Right lung (tissue), 5 donors: ENCODE results near the gene PCGF3. TPM values are rescaled to one million over a fixed set of nuclear protein-coding genes. Genes with fewer than 3 reads are reported as not detected.
"Not testable (repeated sequence)": the region's sequence is repeated elsewhere in the genome, so short reads cannot be mapped to it uniquely, and the experiment has no call there.

Source experiments
- DNase-seq, 2 donors: peaks; one replicate each; pipeline ENCODE4 v3.0.0-alpha.2; 2013
- polyA plus RNA-seq, 5 donors: library from polyadenylated mRNA; unstranded; fragments of 120-200 nt; gene quantifications; one replicate each; pipeline versions ENCODE4 v1.2.1 to v1.2.3, GENCODE V29; 2013; ENCODE audit warnings: inconsistent platforms in 1 of 5, low replicate concordance in 1 of 5; ENCODE audit not compliant: insufficient read length in 5 of 5, insufficient read depth in 1 of 5

The PCGF3 gene
- polyA plus RNA-seq, 5 donors: 73.6 to 109 (median 91.4) TPM

DNA sequence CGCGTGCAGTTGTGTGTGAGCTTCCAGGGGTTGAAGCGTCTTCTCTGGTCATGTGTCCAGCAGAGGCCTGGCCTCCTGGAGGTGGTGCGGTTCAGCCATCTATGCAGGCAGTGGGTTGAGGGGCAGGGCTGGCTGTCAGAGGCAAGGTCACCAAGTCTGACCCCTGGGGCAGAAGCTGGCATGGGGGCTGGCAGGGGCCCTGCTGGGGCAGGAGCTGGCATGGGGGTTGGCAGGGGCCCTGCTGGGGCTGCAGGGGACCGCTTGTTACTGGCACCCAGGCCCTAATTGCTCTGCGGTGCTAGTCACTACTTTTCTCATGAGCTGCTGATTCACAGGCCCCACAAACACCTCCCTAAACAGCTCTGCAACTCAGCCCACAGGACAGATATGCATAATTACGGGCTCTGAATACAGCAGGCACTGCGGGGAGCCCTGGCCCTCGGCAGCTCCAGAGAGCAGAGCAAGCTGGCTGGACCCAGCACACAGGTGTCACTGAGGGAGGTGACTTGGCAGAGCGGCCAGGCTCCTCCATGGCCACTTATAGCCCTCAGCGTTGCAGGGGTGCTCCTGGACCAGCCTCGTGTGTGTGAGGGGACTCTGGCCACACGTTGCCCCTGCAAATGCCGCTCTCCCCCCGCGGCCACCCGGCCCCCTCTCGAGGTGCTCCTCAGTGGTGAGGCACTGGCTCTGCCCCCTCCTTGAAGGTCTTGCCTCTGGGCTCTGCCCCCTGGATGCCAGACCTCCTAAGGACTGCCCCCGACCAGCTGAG is 87.6 kb downstream of the PCGF3 start:
- no peak for DNase-seq

DNA sequence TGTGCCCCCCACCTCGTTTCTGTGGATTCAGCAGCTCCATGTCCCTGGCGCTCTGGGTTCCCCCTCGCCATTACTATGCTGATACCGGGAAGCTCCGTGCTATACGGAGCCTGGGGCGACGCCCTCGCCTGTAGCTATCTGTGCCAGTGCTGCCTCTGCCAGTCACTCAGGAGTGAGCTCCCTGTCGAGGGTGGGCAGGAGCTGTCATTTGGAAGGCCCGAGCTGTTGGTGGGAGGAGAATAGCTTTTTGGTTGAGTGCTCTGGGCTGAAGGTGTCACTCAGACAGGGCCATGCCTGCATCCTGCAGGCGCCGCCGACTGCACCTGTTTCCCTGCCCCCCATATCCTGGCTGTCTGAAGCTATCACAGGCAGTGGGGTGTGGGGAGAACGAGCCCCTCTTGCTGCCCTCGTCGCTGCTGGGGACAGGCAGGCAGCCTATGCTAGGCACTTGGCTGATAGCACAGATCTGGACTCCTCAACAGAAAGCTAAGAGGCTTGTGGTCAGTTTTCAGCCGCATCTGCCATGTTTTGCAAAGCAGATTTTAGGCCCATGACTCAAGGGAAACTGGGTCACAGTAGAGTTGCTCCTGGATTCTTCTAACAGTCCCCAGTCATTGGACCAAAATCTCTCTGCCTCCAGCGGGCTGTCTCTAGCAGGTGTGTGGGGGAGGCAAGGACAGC is 88.4 kb downstream of the PCGF3 start:
- no peak for DNase-seq

DNA sequence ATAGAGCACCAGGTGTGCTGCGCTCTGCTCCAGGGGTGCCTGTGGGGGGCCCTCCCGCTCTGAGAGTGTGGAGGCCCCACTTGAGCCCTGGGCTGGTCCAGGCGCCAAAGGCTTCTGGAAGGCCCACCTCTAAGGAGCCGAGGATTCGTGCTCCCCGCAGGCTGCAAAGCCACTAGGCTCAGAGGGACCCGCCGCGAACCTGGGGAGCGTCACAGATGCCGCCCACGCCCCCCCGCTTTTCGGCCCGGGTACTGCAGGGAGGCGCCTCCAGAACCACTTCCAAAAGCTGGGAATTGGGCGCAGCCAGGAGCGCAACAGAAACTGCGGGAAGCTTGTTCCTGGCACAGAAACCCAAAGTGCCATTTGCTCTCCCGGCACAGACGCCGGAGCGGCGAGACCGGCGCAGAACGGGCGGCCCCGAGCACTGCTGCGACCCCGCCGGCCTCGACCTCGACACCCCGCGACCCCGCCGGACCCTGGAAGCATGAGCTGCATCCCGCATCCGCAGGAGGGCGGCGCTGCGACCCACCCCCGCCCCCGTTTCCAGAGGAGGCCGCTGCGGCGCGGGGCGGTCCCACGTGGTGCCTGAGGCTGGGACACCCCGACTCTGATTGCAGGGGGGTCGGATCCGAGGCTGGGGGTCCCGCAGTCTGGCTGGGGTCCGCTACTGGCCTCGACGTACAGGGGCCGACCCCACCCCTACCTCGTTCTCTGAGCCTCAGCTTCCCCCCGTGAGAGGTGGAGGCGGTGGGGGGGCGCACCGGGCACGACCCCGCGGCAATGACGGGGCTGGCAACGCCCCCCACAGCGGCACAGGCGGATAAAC is 89.5 kb downstream of the PCGF3 start:
- DNase-seq: no peak

DNA sequence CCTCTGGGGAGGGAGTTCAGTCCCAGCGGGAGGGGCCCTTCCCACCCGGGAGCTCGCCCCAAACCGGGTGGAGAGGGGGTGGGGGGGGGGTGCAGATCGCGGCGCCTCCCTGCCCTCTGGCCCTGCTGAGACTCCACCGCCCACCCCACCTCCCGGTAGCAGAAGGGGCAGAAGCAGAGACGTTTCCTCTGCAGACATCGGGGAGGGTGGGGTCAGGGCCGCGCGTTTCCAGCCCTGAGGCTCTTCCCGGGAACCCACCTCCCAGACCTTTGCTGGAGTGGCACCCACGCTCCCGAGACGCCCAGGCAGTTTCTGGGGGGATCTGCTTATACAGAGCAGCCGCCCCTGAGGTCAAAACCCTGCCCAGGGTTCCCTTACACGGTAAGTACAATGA is 90.1 kb downstream of the PCGF3 start:
- no peak for DNase-seq

DNA sequence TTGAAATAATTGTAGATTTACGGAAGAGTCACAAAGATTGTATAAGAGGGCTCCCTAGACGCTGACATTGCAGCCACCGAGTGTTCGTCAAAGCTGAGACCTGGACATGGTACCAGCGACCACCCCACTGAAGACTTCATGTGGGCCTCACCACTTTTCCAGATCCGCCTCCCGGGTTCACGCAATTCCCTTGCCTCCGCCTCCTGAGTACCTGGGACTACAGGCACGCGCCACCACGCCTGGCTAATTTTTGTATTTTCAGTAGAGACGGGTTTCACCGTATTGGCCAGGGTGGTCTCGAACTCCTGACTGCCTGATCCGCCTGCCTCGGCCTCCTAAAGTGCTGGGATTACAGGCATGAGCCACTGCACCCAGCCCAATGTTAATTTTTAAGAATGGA is 90.6 kb downstream of the PCGF3 start:
- DNase-seq: no peak

DNA sequence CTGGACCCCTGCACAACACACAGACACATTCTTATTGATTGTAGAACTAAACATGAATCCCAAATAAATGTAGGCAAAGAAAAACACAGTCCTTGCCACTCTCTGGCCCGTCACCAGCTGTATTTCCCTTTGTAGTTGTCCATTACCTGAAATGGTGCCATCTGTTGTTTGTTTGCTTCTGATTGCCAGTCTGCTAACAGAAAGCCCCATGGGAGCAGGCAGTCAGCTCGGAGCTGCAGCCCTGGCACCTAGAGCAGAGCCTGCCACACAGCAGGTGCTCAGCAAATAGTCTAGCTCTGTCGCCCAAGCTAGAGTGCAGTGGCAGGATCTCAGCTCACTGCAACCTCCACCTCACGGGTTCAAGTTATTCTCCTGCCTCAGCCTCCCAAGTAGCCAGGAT is 91.4 kb downstream of the PCGF3 start:
- no peak for DNase-seq

DNA sequence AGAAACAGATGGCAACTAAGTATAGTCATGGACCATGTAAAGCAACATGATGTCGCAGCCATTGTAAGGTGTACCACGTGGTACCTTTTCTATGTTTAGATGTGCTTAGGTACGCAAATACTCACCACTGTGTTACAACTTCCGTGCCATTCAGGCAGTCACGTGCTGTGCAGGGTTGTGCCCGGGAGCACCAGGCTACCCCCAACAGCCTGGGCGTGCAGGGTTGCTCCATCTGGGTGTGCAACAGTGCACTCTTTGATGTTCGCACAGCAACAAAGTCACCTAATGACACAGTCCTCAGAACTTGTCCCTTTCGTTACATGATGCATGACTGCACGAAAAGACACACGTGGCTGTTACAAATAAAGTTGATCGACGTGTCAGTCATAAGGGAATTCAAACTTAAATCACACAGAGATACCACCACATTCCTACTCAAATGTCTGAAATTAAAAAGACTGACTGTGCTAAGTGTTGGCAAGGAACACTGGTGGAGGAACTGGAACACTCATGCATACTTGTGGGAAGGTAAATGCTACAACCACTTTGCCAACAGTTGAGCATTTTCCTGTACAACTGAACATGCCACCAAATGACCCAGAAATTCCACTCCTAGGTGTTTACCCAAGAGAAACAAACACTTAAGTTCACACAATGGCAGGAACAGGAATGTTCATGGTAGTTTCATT is 95.9 kb downstream of the PCGF3 start:
- no peak for DNase-seq

DNA sequence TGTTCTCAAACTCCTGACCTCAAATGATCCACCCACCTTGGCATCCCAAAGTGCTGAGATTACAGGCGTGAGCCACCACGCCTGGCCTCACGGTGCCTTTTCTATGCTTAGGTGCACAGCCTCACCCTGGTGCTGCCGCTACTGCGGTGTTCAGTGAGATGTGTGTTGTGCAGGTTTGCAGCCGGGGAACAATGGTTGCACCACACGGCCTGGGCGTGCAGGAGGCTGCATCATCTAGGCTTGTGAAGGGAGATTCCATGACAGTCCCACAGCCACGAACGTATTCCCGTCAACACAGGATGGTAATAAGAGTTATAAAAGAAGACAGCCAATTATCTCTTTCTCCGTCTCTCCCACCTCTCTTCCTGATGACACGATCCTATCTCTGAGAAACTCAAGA is 98.3 kb downstream of the PCGF3 start:
- DNase-seq: no peak

DNA sequence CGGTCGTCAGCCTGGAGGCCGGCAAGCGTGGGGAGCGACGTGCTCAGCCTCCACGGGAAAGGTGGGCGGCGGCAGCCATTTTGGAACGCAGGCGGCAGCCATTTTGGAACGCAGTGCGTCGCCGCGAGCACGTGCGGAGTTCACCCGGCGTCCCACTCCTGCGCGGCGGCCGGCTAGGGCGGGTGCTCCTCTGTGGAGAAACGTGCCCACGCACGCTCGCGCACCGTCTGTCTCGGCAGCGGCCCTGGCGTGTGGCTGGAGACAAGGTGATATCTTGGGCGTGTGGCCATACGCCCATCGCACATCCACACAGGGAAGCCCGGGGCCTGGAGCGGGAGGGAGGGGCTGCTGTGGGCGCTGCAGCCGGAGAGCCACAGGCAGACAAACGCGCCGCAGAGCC is 99.2 kb downstream of the PCGF3 start:
- DNase-seq: no peak

DNA sequence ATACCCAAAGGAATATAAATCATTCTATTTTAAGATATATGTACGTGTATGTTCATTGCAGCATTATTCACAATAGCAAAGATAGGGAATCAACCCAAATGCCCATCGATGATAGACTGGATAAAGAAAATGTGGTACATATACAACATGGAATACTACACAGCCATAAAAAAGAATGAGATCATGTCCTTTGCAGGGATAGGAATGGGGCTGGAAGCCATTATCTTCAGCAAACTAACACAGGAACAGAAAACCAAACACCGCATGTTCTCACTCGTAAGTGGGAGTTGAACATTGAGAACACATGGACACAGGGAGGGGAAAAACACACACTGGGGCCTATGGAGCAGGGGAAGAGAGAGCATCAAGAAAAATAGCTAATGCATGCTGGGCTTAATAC is 101.3 kb downstream of the PCGF3 start:
- DNase-seq: not testable (repeated sequence)

DNA sequence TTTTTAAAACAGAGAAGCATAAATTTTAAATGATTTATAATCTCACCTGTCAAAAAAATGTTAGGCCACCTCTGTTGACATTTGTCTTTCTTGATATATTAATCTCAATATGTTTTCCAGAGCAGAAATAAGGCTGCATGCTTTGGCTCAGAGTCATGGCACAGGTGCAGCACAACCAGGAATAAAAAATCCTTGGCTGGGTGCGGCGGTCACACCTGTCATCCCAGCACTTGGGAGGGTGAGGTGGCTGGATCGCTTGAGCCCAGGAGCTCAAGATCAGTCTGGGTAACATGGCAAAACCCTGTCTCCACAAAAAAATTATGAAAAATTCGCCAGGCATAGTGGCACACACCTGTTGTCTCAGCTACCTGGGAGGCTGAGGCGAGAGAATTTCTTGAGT is 102.2 kb downstream of the PCGF3 start:
- no peak for DNase-seq

DNA sequence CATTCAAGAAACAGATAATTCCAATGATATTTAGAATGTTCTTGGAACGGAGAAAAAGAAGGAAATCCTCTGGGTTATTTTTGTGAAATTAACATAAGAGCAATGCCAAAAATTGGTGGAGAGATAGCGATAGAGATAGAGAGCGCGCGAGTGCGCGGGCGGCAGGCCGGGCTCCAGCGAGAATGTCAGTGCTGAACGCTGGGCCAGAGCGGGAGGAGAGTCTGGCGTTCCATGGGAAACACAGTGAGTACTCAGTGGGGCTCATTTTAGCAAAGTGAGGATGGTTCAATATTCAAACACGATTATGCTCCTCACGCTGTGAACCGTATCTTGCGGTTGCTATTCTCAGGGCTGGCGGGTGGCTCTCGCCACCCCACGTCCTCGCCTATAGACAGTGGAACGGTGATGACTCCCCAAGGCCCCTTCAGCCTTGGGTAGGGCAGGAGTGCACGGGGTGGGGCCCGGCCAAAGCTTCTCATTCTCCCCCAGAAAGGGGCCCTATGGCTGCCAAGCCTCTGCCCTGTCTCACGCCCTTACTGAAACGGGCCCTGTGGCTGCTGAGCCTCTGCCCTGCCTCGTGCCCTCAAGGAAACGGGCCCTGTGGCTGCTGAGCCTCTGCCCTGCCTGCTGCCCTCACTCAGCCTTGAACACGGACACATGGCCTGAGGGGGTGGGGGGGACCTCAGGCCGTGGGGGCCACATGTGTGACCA is 103.4 kb downstream of the PCGF3 start:
- peak in 1 of 2 donors; percentile 33 for DNase-seq

DNA sequence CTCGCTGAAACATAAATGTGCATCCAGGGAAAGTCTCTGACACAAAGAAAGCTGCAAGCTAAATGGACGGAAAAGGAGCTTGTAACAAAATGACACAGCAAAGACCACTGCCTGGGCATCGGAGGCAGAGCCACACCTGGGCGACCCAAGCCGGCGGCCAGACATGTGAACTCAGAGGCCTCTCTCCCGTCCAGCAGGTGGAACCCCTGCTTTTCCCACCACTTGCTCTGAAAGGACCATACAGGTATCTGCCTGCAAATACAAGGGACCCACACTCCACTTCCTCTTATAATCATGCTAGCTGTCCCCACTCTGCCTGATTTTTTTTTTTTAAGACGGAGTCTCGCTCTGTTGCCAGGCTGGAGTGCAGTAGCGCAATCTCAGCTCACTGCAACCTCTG is 108.3 kb downstream of the PCGF3 start:
- no peak for DNase-seq

DNA sequence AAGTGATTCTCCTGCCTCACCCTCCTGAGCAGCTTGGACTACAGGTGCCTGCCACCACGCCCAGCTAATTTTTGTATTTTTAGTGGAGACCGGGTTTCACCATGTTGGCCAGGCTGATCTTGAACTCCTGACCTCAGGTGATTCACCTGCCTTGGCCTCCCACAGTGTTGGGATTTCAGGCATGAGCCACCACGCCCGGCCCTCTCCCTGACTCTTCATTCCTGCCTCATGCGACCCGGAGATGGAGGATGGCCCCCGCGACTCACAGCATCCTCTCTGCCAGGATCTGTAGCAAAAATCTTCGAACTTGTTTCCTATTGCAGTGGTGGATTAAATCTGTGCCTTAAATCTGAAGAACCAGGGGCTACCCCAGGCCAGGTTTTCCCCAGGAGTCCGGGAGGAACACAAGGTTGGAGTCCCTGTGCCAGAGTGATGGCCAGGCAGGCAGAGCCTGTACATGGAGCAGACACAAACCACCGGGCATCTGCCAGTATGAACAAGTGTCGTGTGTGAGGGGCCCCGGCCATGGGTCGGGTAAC is 108.7 kb downstream of the PCGF3 start:
- DNase-seq: no peak

DNA sequence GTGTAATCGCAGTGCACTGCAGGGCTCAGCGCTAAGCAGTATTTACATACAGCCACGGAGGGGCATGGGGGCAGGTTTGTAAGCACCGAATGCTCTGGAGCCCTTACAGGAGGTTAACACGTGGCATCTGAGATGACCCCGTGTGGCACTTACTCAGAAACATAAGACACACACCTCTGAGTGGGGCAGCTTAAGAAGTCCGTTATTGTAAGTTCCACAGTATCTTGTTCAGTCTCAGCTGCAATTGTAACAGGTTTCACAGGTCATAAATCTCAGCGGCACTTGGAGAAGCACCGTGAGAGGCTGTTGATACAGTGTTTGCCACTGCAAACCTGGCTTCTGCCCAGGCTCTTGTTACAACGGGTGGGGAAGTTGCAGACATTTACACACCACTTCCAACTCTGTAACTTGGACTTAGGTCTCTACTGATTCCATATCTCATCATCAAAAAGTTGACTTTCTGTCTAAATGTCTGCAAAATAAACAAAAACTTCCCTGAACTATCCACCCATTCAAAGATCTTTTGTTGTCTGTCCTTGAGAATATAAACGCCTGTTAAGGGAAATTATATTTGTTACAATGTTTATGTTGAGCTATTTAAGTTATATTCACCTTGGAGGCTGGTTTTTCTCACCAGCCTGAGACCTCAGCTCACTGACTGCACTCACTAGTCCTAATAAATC is 110.0 kb downstream of the PCGF3 start:
- peak; percentile 31 to 37 for DNase-seq

DNA sequence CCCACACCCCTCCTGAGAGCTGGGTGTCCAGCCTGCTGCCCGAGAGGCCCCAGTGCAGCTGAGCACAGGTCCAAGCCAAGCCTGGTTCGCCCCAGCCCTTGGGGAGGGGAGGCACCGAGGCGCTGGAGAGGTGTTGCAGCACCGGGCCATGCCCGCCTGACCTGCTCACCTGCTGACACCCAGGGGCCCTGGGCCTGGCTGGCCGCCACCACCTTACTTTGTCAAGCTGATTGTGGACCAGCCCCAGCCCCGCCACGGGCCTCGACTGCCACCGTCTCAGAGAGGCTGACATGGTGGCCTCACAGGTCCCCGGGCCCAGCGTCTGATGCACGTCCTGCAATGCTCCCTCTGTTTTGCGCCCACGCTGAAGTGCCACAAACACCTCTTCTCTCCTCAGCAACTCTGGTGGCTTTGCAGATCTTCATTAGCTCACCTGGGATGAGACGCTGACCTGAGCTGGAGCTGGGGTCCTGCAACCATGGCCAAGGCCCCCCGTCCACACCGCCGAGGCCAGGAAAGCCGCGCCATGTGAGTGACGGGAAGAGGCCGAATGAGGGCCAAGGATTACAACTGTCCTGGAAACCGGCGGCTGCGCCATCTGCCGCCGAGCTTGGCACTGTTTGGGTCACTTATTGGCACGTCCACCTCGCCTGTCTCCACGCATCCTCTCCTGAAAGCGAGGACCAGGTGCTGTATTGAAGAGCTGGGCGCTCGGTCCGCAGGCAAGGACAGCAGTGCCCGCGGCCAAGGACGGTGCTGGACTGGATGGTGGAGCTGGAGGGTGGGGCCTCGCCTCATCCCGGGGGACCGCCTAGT is 112.7 kb downstream of the PCGF3 start:
- no peak for DNase-seq

DNA sequence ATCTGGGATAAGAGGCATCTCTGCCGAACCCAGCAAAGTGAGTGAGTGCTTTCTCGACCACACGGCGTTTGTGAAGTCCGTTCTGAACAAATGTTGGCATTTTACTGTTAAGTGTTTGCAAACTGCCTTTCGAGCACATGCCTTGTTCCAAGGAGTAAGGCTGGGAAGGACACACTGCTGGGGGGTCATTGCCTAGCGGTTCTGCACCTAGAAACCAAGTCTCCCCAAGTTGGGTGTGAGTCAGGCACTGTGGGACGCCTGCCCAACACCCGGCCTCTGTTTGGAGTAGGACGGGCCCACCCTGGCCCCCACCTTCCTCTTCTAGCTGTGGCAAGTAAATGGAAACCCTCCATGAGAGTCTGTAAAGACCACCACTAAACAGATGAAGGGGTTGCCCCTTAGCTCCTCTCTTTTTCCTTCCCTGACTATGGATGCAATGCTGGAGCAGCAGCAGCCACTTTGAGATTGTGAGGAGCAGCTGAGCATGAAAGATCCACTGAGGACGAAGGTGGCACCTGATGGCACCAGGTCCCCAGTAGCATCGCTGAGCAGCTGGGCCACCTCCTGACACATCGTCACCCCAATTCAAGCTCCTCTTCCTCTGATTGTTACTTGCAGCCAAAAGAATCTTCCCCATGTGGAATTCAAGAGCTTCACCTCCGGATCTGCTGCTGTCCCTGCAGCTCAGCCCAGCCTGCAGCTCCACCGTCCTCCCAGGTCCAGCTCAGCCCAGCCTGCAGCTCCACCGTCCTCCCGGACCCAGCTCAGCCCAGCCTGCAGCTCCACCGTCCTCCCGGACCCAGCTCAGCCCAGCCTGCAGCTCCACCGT is 114.0 kb downstream of the PCGF3 start:
- no peak for DNase-seq
